PC-3 (cell line): Measurements from ENCODE around the gene BTBD16.

ENCODE experiments used
- CTCF ChIP-seq: fragments of 300-600 bp; sonication (generic); conservative IDR thresholded peaks from 2 replicates; pipeline ENCODE4 v1.5.1; 2017; ENCODE audit warnings: antibody characterized with exemption, low read depth, mild to moderate bottlenecking, low read length
- EZH2phosphoT487 ChIP-seq: fragments of 300-600 bp; sonication (generic); IDR thresholded peaks from 2 replicates; pipeline ENCODE4 v1.6.1; 2018; ENCODE audit warnings: mild to moderate bottlenecking, antibody characterized with exemption, low read length, borderline replicate concordance

DNA sequence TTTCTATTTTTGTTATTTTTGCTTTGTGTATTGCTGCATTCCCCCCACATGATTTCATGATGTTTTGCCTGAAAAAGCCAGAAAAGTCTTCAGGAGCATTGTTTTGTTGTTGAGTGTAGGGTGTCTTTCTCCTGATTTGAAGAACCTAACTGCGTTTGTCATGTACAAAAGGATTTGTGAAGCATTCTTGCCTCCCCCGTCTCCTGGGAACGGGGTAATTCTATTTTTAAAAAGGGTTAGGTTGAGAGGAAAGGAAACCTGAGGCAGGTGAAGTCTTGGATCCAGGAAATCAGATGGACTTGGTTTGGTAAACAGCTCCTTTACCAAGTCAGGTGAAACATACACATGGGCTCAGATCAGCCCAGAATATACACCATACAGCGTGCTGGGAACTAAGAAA, 26.0 kb upstream of the BTBD16 start:
- no peak for TF ChIP-seq CTCF
- no peak for TF ChIP-seq EZH2phosphoT487
